Measurements from ENCODE around the gene FAM98C.

Gene FAM98C

GRCh38 chr19:38389101-38389925 lies 13.6 kb upstream of the FAM98C start:
- no peak for TF ChIP-seq CTCF (IDR thresholded peaks at IDR 0.05)
- Histone ChIP-seq H3K27ac (no peak overlapping the region), H3K27me3 (peaks cover 97% of the 10 kb centered on the region), H3K4me3 (ENCODE audit: low read depth in 1 of 2, low read length in 1 of 2) (no peak overlapping the region), H3K36me3 (peaks cover 12% of the 10 kb centered on the region), H3K4me1 (ENCODE audit: control insufficient read depth in 1 of 2, insufficient read depth in 1 of 2, low read depth in 1 of 2, low read length in 1 of 2) (peaks cover 24 to 26% of the 10 kb centered on the region in 2 experiments), H3K9me3 (no peaks in the 10 kb centered on the region)

GRCh38 chr19:38389957-38390924 lies 12.7 kb upstream of the FAM98C start:
- Histone ChIP-seq H3K9me3 (no peaks in the 10 kb centered on the region), H3K4me3 (ENCODE audit: low read depth in 1 of 2, low read length in 1 of 2) (no peak overlapping the region), H3K27me3 (peaks cover 100% of the 10 kb centered on the region), H3K36me3 (peaks cover 4% of the 10 kb centered on the region), H3K27ac (no peak overlapping the region), H3K4me1 (ENCODE audit: control insufficient read depth in 1 of 2, insufficient read depth in 1 of 2, low read depth in 1 of 2, low read length in 1 of 2) (peaks cover 24 to 26% of the 10 kb centered on the region in 2 experiments)
- no peak for TF ChIP-seq CTCF (IDR thresholded peaks at IDR 0.05)

- peaks cover 100% of the 10 kb centered on the region for H3K27me3 ChIP-seq
- no peak overlapping the region for H3K4me3 ChIP-seq (ENCODE audit: low read depth in 1 of 2, low read length in 1 of 2)
- no peaks in the 10 kb centered on the region for H3K9me3 ChIP-seq
- H3K36me3 ChIP-seq = no peaks in the 10 kb centered on the region
- H3K4me1 ChIP-seq (ENCODE audit: control insufficient read depth in 1 of 2, insufficient read depth in 1 of 2, low read depth in 1 of 2, low read length in 1 of 2) = peaks cover 13 to 19% of the 10 kb centered on the region in 2 experiments
- no peak overlapping the region for H3K27ac ChIP-seq
- TF ChIP-seq CTCF (IDR thresholded peaks at IDR 0.05) = no peak
These were observed 10.9 kb upstream of the FAM98C start for GRCh38 chr19:38391911-38392464.

- no peak overlapping the region for H3K4me3 ChIP-seq (ENCODE audit: low read depth in 1 of 2, low read length in 1 of 2)
- H3K36me3 ChIP-seq = no peaks in the 10 kb centered on the region
- no peak overlapping the region for H3K27ac ChIP-seq
- peaks cover 5 to 11% of the 10 kb centered on the region in 2 experiments for H3K4me1 ChIP-seq (ENCODE audit: control insufficient read depth in 1 of 2, insufficient read depth in 1 of 2, low read depth in 1 of 2, low read length in 1 of 2)
- no peaks in the 10 kb centered on the region for H3K9me3 ChIP-seq
- H3K27me3 ChIP-seq = peaks cover 100% of the 10 kb centered on the region
- no peak for TF ChIP-seq CTCF (IDR thresholded peaks at IDR 0.05)
These were observed 10.1 kb upstream of the FAM98C start for GRCh38 chr19:38392707-38393308.

GRCh38 chr19:38394488-38394887 lies 8.4 kb upstream of the FAM98C start:
- no peaks in the 10 kb centered on the region for H3K36me3 ChIP-seq
- no peak overlapping the region for H3K27ac ChIP-seq
- H3K4me3 ChIP-seq (ENCODE audit: low read depth in 1 of 2, low read length in 1 of 2) = no peak overlapping the region
- H3K9me3 ChIP-seq = no peaks in the 10 kb centered on the region
- no peaks in the 10 kb centered on the region for H3K4me1 ChIP-seq (ENCODE audit: control insufficient read depth in 1 of 2, insufficient read depth in 1 of 2, low read depth in 1 of 2, low read length in 1 of 2)
- H3K27me3 ChIP-seq = peaks cover 100% of the 10 kb centered on the region
- no peak for TF ChIP-seq CTCF (IDR thresholded peaks at IDR 0.05)
